ENCODE results near the gene RPGR. TPM values are rescaled to one million over a fixed set of nuclear protein-coding genes. Genes with fewer than 3 reads are reported as not detected.

Gene RPGR
- total and polyA plus RNA-seq, 7 donors = 4.0 to 26.8 (median 9.6) TPM

DNA sequence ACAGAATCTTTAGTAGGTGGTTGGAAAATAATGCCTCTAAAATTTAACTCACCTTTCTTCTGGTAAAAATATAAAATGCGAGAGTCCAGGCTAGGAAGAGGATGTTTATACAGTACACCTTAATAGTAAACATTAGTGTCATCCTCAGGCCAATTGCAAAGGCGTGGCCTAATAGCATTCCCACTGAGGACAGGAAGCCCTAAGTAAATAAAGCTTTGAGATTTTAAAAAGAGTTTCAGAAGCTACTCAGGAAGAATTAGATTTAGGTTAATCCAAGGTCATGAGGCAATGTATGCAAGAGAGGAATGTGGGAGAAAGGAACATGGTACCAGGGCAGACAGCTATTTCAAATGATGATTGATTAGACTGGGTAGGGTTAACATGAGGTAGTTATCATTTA is 49.5 kb downstream of the RPGR start:
- no peaks in the 10 kb centered on the region for H3K9me3 ChIP-seq
- intact Hi-C loops (cut with DNase I) = no loop called here
- TF ChIP-seq, protein P1, sequence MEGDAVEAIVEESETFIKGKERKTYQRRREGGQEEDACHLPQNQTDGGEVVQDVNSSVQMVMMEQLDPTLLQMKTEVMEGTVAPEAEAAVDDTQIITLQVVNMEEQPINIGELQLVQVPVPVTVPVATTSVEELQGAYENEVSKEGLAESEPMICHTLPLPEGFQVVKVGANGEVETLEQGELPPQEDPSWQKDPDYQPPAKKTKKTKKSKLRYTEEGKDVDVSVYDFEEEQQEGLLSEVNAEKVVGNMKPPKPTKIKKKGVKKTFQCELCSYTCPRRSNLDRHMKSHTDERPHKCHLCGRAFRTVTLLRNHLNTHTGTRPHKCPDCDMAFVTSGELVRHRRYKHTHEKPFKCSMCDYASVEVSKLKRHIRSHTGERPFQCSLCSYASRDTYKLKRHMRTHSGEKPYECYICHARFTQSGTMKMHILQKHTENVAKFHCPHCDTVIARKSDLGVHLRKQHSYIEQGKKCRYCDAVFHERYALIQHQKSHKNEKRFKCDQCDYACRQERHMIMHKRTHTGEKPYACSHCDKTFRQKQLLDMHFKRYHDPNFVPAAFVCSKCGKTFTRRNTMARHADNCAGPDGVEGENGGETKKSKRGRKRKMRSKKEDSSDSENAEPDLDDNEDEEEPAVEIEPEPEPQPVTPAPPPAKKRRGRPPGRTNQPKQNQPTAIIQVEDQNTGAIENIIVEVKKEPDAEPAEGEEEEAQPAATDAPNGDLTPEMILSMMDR (IDR thresholded peaks at IDR 0.05) = no peak
- WGBS, 3 donors = 58 to 93% (median 88%) methylated on average over 2 of the region's 2 CpGs
- no peak overlapping the region for H3K27ac ChIP-seq
- H3K4me3 ChIP-seq = no peak overlapping the region
- DNase-seq (no peak), ATAC-seq (no peak)
- peaks cover 0 to 2% of the 10 kb centered on the region in 2 donors for H3K36me3 ChIP-seq (ENCODE audit: insufficient read depth in 1 of 2, low read depth in 1 of 2)
- H3K4me1 ChIP-seq = no peaks in the 10 kb centered on the region
- H3K27me3 ChIP-seq (ENCODE audit: insufficient read depth in 3 of 3, low read length in 2 of 3) = no peaks in the 10 kb centered on the region

DNA sequence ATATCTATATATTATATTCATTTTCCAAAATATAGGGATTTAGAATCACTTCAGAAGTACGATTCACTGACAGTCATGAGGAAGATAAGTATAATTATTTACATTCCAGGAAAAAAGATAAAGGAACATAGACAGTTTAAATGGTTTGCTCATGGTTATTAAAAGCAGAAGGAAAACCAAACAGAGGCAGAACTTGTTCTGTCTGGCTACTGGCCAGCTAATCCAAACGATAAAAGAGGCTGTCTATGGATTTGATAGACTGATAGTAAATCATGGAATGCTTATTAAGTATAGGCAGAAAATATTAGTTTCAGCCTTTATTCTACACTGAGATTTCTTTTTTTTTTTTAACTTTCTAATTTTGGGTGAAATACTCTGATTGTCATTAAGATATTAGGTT is 50.2 kb downstream of the RPGR start:
- Histone ChIP-seq H3K4me3 (no peak overlapping the region), H3K9me3 (no peaks in the 10 kb centered on the region), H3K4me1 (no peaks in the 10 kb centered on the region), H3K27ac (no peak overlapping the region), H3K36me3 (ENCODE audit: insufficient read depth in 1 of 2, low read depth in 1 of 2) (peaks cover 0 to 2% of the 10 kb centered on the region in 2 donors), H3K27me3 (ENCODE audit: insufficient read depth in 3 of 3, low read length in 2 of 3) (no peaks in the 10 kb centered on the region)
- DNase-seq (no peak), ATAC-seq (no peak)
- TF ChIP-seq, protein P1 (IDR thresholded peaks at IDR 0.05) = no peak
- WGBS, 3 donors = 32 to 41% (median 32%) methylated on average over 2 of the region's 2 CpGs
- intact Hi-C loops (cut with DNase I) = no loop called here

DNA sequence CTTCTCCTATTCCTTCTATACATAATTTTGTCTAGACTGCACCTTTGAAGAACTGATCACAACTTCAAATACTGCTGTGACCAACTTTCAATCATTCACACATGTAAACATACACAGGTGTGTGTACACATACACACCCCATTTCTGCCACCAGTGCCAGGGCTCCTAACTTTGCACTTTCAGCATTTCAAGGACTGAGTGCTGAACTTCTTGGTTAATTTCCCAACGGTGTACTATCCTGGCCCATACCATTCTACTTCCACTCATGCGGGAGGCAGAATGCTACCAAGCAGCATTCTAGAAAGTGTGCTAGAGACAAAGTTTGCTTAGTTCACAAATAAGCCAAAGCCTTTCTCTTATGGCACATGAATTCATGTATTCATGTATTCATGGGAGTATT is 51.2 kb downstream of the RPGR start:
- no peaks in the 10 kb centered on the region for H3K9me3 ChIP-seq
- TF ChIP-seq, protein P1 (IDR thresholded peaks at IDR 0.05) = no peak
- peaks cover 0 to 2% of the 10 kb centered on the region in 2 donors for H3K36me3 ChIP-seq (ENCODE audit: insufficient read depth in 1 of 2, low read depth in 1 of 2)
- no peak overlapping the region for H3K27ac ChIP-seq
- WGBS, 3 donors = 64 to 95% (median 86%) methylated on average over 2 of the region's 2 CpGs
- no peak overlapping the region for H3K4me3 ChIP-seq
- DNase-seq = no peak
- H3K27me3 ChIP-seq (ENCODE audit: insufficient read depth in 3 of 3, low read length in 2 of 3) = no peaks in the 10 kb centered on the region
- intact Hi-C loops (cut with DNase I) = no loop called here
- ATAC-seq = no peak
- H3K4me1 ChIP-seq = no peaks in the 10 kb centered on the region

DNA sequence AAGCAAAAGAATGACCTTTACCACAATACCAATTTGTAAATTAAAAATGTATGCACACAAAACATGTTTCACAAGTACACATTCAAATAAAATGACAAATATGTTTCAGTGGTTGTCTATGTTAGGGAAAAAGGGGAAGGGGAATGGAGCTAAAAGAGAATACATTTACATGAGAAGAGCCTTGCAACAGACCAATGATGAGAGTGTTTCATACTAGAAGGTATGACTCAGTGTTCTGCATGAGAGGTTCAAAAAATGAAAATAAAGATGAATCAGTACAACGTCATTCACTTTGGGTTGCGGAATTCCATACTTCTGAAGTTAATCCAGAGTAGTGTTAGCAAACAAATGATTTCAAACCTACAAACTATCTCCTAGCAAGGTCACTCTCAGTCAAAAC is 51.7 kb downstream of the RPGR start:
- Histone ChIP-seq H3K27me3 (ENCODE audit: insufficient read depth in 3 of 3, low read length in 2 of 3) (no peaks in the 10 kb centered on the region), H3K36me3 (ENCODE audit: insufficient read depth in 1 of 2, low read depth in 1 of 2) (peaks cover 0 to 2% of the 10 kb centered on the region in 2 donors), H3K27ac (no peak overlapping the region), H3K4me3 (no peak overlapping the region), H3K4me1 (no peaks in the 10 kb centered on the region), H3K9me3 (no peaks in the 10 kb centered on the region)
- ATAC-seq (peak in 3 of 4 donors; percentile 36 to 51 (median 43)), DNase-seq (no peak)
- intact Hi-C loops (cut with DNase I) = no loop called here
- WGBS, 3 donors = 71 to 86% (median 83%) methylated on average over 2 of the region's 2 CpGs
- TF ChIP-seq, protein P1 (IDR thresholded peaks at IDR 0.05) = no peak

DNA sequence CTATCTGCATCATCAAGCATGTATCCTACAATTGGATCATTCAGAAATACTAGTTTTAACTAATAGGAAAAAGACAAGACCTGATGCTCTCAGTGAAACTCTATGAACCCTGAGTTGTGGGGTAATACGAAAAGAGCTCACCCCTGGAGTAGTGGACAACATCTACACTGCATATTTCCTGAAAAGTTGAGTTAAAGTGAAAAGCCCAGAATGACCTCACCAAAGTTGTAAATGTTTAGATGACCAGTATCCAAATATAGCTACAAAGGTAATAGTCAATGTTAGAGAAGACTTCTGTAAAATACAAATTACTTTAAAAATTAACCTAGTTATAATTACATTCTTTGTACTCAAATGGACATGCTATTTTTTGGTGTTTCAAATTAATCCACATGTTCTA is 53.9 kb downstream of the RPGR start:
- H3K4me3 ChIP-seq = no peak overlapping the region
- intact Hi-C loops (cut with DNase I) = no loop called here
- 76 to 94% (median 94%) methylated on average over 1 of the region's 1 CpG for WGBS, 3 donors
- no peak for ATAC-seq
- H3K4me1 ChIP-seq = no peaks in the 10 kb centered on the region
- no peak overlapping the region for H3K27ac ChIP-seq
- TF ChIP-seq, protein P1 (IDR thresholded peaks at IDR 0.05) = no peak
- DNase-seq = no peak
- peaks cover 0 to 2% of the 10 kb centered on the region in 2 donors for H3K36me3 ChIP-seq (ENCODE audit: insufficient read depth in 1 of 2, low read depth in 1 of 2)
- no peaks in the 10 kb centered on the region for H3K9me3 ChIP-seq
- no peaks in the 10 kb centered on the region for H3K27me3 ChIP-seq (ENCODE audit: insufficient read depth in 3 of 3, low read length in 2 of 3)

Data from psoas muscle (tissue), 8 donors.